ENCODE data around the gene EEF1AKMT1. TPM values are rescaled to one million over a fixed set of nuclear protein-coding genes. Genes with fewer than 3 reads are reported as not detected.
A peak's percentile ranks its signal among the peaks of the same experiment; 100 is the strongest.

EEF1AKMT1 gene
- total RNA-seq, 1 experiment from 2014 or later, result 9.8 TPM

DNA sequence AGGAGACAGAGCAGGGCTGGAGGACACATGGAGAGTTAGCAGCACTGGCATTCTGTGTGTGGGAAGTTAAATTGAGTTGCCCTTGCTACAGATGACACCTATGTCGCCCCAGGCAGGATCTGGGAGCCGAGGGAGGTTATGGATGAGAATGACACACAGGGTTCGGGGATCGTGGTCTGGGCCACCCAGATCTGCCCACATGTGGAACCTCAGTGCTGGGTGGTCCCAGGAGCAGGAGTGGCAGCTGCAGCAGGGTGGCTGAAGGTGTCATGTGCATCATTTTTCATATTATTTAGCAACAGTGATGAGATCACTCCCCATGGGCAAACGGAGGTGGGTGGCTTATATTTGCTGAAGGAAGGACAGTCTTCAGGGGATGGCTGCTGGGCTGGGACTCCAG lies 67.1 kb downstream of the EEF1AKMT1 start:
- intact Hi-C loops (cut with micrococcal nuclease), result loop anchor here (10.0 kb wide), 1 partner anchor 512 kb away; the partner anchor contains the start of gene GJB2
- BruUV-seq (replicated peaks), result no TSS peak
- ATAC-seq (no peak), DNase-seq (ENCODE audit: low read depth, low spot score) (no peak)
- Histone ChIP-seq H3K9me2 (ENCODE audit: insufficient read depth) (no peaks in the 10 kb centered on the region), H3K9me3 (ENCODE audit: control insufficient read depth in 1 of 2, insufficient read depth in 1 of 2, low read depth in 1 of 2, low read length in 2 of 2) (no peaks in the 10 kb centered on the region), H3K4me2 (ENCODE audit: low read length) (no peak overlapping the region), H3K27me3 (ENCODE audit: insufficient read depth, low read length) (no peaks in the 10 kb centered on the region), H3K36me3 (ENCODE audit: control insufficient read depth in 1 of 2, insufficient read depth in 2 of 2, low read length in 2 of 2) (no peaks in the 10 kb centered on the region), H3K9ac (ENCODE audit: low read length) (no peak overlapping the region), H3K4me1 (ENCODE audit: control insufficient read depth in 1 of 2, insufficient read depth in 2 of 2, low read length in 2 of 2) (peaks cover 3 to 13% of the 10 kb centered on the region in 2 experiments; a peak in 3 of 4 replicates), H3K79me2 (ENCODE audit: insufficient read depth, low read length) (no peaks in the 10 kb centered on the region), H3K4me3 (replicated peaks in 1 of 2; ENCODE audit: low read depth in 1 of 2, low read length in 2 of 2) (no peak overlapping the region), H2AFZ (ENCODE audit: low read depth, low read length, poor library complexity, severe bottlenecking) (no peak overlapping the region), H4K20me1 (ENCODE audit: insufficient read depth) (no peaks in the 10 kb centered on the region), H3K27ac (ENCODE audit: low read depth, low read length) (no peak overlapping the region)
- POLR2A ChIA-PET, result interaction anchor here (0.6 kb wide), 1 partner anchor 60 kb away, joined by 3 read pairs; no protein-coding TSS in a partner anchor
- no peak for TF ChIP-seq TCF7L2 (IDR thresholded peaks at IDR 0.05; ENCODE audit: borderline replicate concordance, extremely low read depth, insufficient read depth, insufficient read length)
- TF ChIP-seq EGR1 (IDR thresholded peaks at IDR 0.05; ENCODE audit: low read depth), result no peak
- TF ChIP-seq ELF1 (IDR thresholded peaks at IDR 0.05; ENCODE audit: borderline replicate concordance, low read depth), result no peak
- no peak for TF ChIP-seq POLR2AphosphoS5 (IDR thresholded peaks at IDR 0.05; ENCODE audit: low read depth, low read length)
- TF ChIP-seq ZFX (IDR thresholded peaks at IDR 0.05), result no peak
- TF ChIP-seq FOSL1 (IDR thresholded peaks at IDR 0.05; ENCODE audit: low read depth), result no peak
- RAD21 ChIA-PET (ENCODE audit: low non-redundant PET in 1 of 2, low total read pairs in 2 of 2, uncharacterized antibody in 2 of 2, unreplicated experiment in 2 of 2), result no interaction called here
- CTCF ChIA-PET, result no interaction called here

DNA sequence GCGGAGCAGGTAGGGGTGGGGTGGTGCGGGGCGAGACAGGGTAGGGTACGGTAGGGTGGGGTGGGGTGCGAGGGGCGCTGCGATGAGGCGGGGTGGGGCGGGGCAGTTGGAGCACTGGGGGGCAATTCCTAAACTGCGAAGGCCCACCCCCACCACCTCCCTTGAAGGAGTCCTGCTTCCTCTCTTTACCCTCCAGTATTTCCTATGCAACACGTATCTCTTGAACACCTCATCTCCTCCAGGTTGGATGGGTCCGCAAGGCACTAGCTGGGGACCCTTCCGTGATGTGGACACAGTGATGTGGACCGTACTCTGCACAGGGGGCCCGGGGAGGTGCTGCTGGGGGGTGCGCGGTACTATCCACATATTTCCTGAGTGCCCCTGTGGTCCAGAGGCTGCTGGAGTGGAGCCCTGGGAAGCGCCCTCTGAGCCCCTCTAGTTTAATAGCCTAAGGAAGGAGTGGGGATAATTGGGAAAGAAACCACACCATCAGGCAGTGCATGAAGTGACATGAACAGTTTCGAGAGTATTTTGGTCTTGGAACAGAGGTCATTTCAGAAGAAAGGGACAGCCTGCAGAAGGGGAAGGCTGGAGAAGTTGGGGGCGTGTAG lies 69.2 kb downstream of the EEF1AKMT1 start:
- CTCF ChIA-PET, result interaction anchor here (1.0 kb wide), 1 partner anchor 212 kb away, joined by 4 read pairs; no protein-coding TSS in a partner anchor
- Histone ChIP-seq H3K9me3 (ENCODE audit: control insufficient read depth in 1 of 2, insufficient read depth in 1 of 2, low read depth in 1 of 2, low read length in 2 of 2) (no peaks in the 10 kb centered on the region), H3K4me1 (ENCODE audit: control insufficient read depth in 1 of 2, insufficient read depth in 2 of 2, low read length in 2 of 2) (peaks cover 3 to 18% of the 10 kb centered on the region in 2 experiments; a peak in 3 of 4 replicates), H3K27me3 (ENCODE audit: insufficient read depth, low read length) (no peaks in the 10 kb centered on the region), H3K4me2 (ENCODE audit: low read length) (peak overlapping the region; percentile 64), H3K9me2 (ENCODE audit: insufficient read depth) (no peaks in the 10 kb centered on the region), H2AFZ (ENCODE audit: low read depth, low read length, poor library complexity, severe bottlenecking) (no peak overlapping the region), H3K4me3 (replicated peaks in 1 of 2; ENCODE audit: low read depth in 1 of 2, low read length in 2 of 2) (peak overlapping the region; percentile 11; a peak in 1 of 4 replicates), H3K9ac (ENCODE audit: low read length) (no peak overlapping the region), H3K36me3 (ENCODE audit: control insufficient read depth in 1 of 2, insufficient read depth in 2 of 2, low read length in 2 of 2) (no peaks in the 10 kb centered on the region), H3K79me2 (ENCODE audit: insufficient read depth, low read length) (no peaks in the 10 kb centered on the region), H3K27ac (ENCODE audit: low read depth, low read length) (no peak overlapping the region), H4K20me1 (ENCODE audit: insufficient read depth) (no peaks in the 10 kb centered on the region)
- POLR2A ChIA-PET, result interaction anchor here (0.6 to 0.9 kb wide), 2 partner anchors 18 to 37 kb away, joined by 3 to 5 read pairs; no protein-coding TSS in a partner anchor
- DNase-seq (ENCODE audit: low read depth, low spot score), result no peak
- no peak for TF ChIP-seq RAD21 (IDR thresholded peaks at IDR 0.05; ENCODE audit: low read depth)
- TF ChIP-seq FOSL1 (IDR thresholded peaks at IDR 0.05; ENCODE audit: low read depth), result no peak
- intact Hi-C loops (cut with micrococcal nuclease), result loop anchor here (10.0 kb wide), 1 partner anchor 510 kb away; the partner anchor contains the start of gene GJB2
- RAD21 ChIA-PET (ENCODE audit: low non-redundant PET in 1 of 2, low total read pairs in 2 of 2, uncharacterized antibody in 2 of 2, unreplicated experiment in 2 of 2), result no interaction called here
- peak; percentile 16 for ATAC-seq
- no TSS peak for BruUV-seq (replicated peaks)
